Breast epithelium (tissue), 4 donors: Measurements from ENCODE around the gene SMIM20. TPM values are rescaled to one million over a fixed set of nuclear protein-coding genes. Genes with fewer than 3 reads are reported as not detected.

Experiments
- DNase-seq, 2 donors: peaks; one replicate each; pipeline ENCODE4 v3.0.0-alpha.2; 2019; ENCODE audit warnings: low spot score in 2 of 2
- H3K27ac ChIP-seq, 2 donors: fragments of 200-600 bp; sonication (generic) in 1 of 2; one replicate each; pipeline ENCODE4 v1.5.1; 2016 to 2019; ENCODE audit warnings: mild to moderate bottlenecking in 1 of 2
- H3K27me3 ChIP-seq, 2 donors: fragments of 200-600 bp; sonication (generic) in 1 of 2; one replicate each; pipeline versions ENCODE4 v1.5.1 to v1.6.0; 2017 to 2019; ENCODE audit warnings: control low read depth in 1 of 2, mild to moderate bottlenecking in 1 of 2
- H3K36me3 ChIP-seq: fragments of 200-600 bp; one replicate; pipeline ENCODE4 v1.5.1; 2019
- H3K4me1 ChIP-seq, 2 donors: fragments of 200-600 bp; sonication (generic); one replicate each; pipeline ENCODE4 v1.5.1; 2016 to 2019; ENCODE audit warnings: control low read depth in 1 of 2
- H3K4me3 ChIP-seq, 3 donors: fragments of 200-600 bp; sonication (generic); 1 replicate in 2 of 3; 2 replicates in 1 of 3; pipeline ENCODE4 v1.5.1; 2016 to 2019; ENCODE audit warnings: mild to moderate bottlenecking in 3 of 3, moderate library complexity in 2 of 3
- H3K9me3 ChIP-seq, 2 donors: fragments of 200-600 bp; sonication (generic) in 1 of 2; one replicate each; pipeline ENCODE4 v1.5.1; 2016 to 2019; ENCODE audit warnings: control low read depth in 1 of 2
- POLR2A ChIP-seq: fragments of 450-650 bp; IDR thresholded peaks from one replicate; pipeline ENCODE4 v1.6.1; 2016; ENCODE audit warnings: antibody characterized with exemption, mild to moderate bottlenecking, moderate library complexity
- POLR2AphosphoS5 ChIP-seq, 3 donors: sonication (generic); formaldehyde crosslinking; IDR thresholded peaks; one replicate each; pipeline ENCODE4 v1.6.1; 2017; ENCODE audit warnings: antibody characterized with exemption in 3 of 3
- intact Hi-C: fragments of 100-400 bp; cut with DNase I; formaldehyde crosslinking; loops from one replicate; pipeline ENCODE4 v1.15.1; 2023; ENCODE audit warnings: low total_unique reads
- total RNA-seq, 3 donors: library from RNA; depleted of rRNA; stranded (reverse); fragments of >200 nt; gene quantifications; one replicate each; pipeline ENCODE4 v1.1.0, GENCODE V29; 2016
- TF ChIP-seq, protein P1 (sequence below), 3 donors: fragments of 450-650 bp; IDR thresholded peaks; one replicate each; pipeline ENCODE4 v1.5.1; 2016 to 2017; ENCODE audit warnings: antibody characterized with exemption in 3 of 3, mild to moderate bottlenecking in 3 of 3, moderate library complexity in 3 of 3

The SMIM20 gene
- total RNA-seq, 3 donors from 2014 or later = 26.9 to 37.0 (median 29.2) TPM

DNA sequence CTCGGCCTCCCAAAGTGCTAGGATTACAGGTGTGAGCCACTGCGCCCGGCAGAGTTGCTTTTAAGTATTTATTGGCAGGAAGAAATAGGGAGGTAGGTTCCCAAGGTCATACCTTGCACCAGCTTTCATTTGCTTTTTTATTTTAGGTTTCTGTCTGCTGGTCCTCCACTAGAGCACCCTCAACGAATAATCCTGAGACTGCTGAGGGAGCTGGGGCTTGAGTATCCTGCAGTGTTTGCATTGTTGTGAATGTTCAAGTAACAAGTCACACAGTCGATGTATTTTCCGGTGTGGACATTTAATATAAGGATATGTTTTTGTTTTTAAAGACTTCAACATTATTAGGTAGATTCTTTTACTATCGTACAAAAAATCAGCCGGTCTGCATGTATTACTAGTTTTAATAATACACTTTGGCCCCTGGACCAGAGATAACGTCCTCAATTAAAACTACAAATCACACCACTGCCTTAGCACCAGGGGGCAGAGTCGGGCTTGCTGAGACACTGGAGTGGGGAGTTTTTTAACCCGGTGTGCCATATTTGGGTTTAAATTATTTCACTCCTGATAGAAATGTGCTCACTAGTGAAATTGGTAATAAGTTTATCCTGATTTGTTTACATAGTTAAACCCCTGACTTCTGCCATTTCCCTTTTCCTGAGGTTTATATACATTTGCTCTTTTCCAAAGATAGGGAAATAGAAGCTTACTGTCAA, 11.6 kb downstream of the SMIM20 start:
- Histone ChIP-seq H3K4me3 (no peak overlapping the region), H3K4me1 (no peaks in the 10 kb centered on the region), H3K27ac (no peak overlapping the region), H3K27me3 (no peaks in the 10 kb centered on the region), H3K36me3 (no peaks in the 10 kb centered on the region), H3K9me3 (no peaks in the 10 kb centered on the region)
- intact Hi-C loops = no loop called here
- TF ChIP-seq POLR2AphosphoS5 (IDR thresholded peaks at IDR 0.05) (no peak), POLR2A (no peak)
- TF ChIP-seq, protein P1, sequence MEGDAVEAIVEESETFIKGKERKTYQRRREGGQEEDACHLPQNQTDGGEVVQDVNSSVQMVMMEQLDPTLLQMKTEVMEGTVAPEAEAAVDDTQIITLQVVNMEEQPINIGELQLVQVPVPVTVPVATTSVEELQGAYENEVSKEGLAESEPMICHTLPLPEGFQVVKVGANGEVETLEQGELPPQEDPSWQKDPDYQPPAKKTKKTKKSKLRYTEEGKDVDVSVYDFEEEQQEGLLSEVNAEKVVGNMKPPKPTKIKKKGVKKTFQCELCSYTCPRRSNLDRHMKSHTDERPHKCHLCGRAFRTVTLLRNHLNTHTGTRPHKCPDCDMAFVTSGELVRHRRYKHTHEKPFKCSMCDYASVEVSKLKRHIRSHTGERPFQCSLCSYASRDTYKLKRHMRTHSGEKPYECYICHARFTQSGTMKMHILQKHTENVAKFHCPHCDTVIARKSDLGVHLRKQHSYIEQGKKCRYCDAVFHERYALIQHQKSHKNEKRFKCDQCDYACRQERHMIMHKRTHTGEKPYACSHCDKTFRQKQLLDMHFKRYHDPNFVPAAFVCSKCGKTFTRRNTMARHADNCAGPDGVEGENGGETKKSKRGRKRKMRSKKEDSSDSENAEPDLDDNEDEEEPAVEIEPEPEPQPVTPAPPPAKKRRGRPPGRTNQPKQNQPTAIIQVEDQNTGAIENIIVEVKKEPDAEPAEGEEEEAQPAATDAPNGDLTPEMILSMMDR (IDR thresholded peaks at IDR 0.05) = no peak
- no peak for DNase-seq

DNA sequence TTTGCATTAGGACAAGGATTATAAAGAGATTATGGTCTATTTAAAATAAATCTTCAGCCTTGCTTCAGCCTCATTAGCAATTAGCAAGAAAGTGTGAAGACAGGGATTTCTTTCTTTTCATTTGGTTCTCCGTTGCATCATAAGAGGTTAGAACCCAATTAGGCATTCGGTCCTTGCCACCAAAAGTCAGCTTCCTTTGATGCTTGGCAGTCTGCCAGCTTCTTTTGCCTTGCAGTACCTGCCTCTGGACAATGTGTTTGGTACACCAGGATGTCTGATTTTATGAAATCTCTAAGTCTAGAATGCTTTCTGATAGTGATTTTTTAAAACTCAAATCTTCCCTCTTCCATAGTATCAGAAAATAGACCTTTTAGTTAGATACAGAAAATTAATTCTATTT, 12.4 kb downstream of the SMIM20 start:
- intact Hi-C loops = no loop called here
- H3K27me3 ChIP-seq = no peaks in the 10 kb centered on the region
- no peak overlapping the region for H3K4me3 ChIP-seq
- no peaks in the 10 kb centered on the region for H3K4me1 ChIP-seq
- TF ChIP-seq POLR2AphosphoS5 (IDR thresholded peaks at IDR 0.05) (no peak), POLR2A (no peak)
- TF ChIP-seq, protein P1 (IDR thresholded peaks at IDR 0.05) = no peak
- H3K27ac ChIP-seq = no peak overlapping the region
- no peaks in the 10 kb centered on the region for H3K9me3 ChIP-seq
- no peaks in the 10 kb centered on the region for H3K36me3 ChIP-seq
- DNase-seq = no peak

DNA sequence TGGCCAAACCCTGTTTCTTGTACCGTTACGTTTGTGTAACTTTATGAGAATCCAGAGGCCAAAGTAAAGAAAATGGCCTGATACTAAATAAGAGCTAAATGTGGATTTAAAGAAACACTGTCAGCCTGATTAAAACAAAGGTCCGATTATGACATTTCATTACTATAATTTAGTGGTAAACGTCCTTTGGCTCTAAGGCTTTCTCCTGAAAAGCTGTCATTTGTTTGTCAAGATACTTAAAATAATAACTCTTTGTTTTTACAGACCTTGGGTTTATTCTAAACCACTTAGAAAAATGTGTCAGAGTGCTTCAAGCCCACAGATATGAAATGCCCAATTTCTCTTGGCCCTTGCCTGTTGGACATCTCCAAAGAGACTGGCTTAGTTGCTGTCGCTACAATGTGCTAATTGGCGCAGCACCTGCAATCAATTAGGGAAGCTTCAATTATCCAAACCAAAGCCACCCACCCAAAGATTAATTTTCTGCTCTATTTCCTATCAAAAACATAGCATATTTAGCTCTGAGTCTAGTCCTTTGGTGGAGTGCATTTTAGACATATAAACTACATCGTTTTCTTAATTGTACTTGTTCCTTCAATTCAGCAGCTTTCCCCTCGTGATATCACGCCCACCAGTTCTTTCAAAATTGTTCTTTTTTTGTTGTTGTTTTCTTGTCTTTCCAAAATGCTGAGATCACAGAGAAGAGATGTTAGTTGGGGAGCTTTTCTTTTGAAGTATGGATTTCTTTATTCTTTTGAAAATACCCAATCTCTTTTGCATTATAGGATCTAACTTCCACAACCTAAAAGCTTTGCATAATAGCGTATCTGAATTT, 13.6 kb downstream of the SMIM20 start:
- no peak for DNase-seq
- no peaks in the 10 kb centered on the region for H3K9me3 ChIP-seq
- peak overlapping the region in 1 of 2 donors; percentile 13 for H3K27ac ChIP-seq
- H3K4me3 ChIP-seq = no peak overlapping the region
- TF ChIP-seq POLR2AphosphoS5 (IDR thresholded peaks at IDR 0.05) (no peak), POLR2A (no peak)
- TF ChIP-seq, protein P1 (IDR thresholded peaks at IDR 0.05) = no peak
- intact Hi-C loops = no loop called here
- no peaks in the 10 kb centered on the region for H3K4me1 ChIP-seq
- H3K27me3 ChIP-seq = no peaks in the 10 kb centered on the region
- no peaks in the 10 kb centered on the region for H3K36me3 ChIP-seq

DNA sequence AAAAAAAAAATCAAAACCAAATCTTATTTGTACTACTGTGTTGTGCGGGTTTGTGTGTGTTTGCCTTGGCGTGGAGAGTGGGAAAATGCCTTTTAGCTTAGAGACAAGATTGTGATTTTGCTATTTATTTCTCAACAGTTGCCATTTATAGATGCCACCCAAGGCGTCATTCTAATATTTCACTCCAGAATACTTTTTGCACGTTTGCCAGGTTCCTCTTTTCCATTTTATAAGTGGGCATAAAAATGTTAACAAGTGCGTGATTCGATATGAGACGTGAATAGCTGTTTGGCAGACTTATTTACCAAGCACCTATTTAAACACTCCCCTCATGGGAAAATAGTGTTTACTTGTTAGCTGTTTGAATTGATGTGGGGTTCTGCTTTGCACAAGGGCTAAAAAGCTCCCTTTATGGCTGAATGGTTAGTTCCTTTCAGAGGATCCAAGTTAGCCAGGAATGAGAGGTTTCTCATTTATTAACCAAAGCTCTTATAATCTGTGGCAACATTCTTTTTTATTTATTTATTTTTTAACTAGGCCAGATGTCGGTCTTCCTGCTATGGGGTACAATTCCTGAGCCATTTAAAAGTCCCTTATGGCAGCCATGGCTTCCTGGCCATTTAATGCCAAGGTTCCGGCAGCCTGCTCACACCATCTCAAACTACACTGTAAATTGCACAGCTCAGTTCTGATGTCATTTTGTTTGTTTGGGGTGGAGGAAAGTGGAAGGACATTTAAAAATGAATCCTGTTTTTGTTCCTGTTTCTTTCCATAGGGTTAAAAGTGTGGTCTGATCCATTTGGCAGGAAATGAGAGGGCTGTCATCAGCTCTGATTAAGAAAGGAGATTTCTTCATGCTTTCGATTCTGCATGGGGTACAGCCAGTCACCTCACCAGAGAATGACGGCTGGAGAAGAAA, 14.6 kb downstream of the SMIM20 start:
- Histone ChIP-seq H3K9me3 (no peaks in the 10 kb centered on the region), H3K27me3 (no peaks in the 10 kb centered on the region), H3K4me1 (no peaks in the 10 kb centered on the region), H3K36me3 (no peaks in the 10 kb centered on the region), H3K4me3 (no peak overlapping the region), H3K27ac (no peak overlapping the region)
- intact Hi-C loops = no loop called here
- no peak for DNase-seq
- TF ChIP-seq, protein P1 (IDR thresholded peaks at IDR 0.05) = no peak
- TF ChIP-seq POLR2AphosphoS5 (IDR thresholded peaks at IDR 0.05) = no peak
- no peak for TF ChIP-seq POLR2A
